Thyroid gland (tissue), 4 donors: ENCODE data around the gene CCDC51.

Experiments
- CTCF ChIP-seq, 6 experiments: fragments of 200-600 bp in 3 of 6; fragments of 450-650 bp in 3 of 6; sonication (generic) in 3 of 6; IDR thresholded peaks; one replicate each; pipeline ENCODE4 v1.5.1; 2016 to 2019; ENCODE audit warnings: antibody characterized with exemption in 6 of 6, mild to moderate bottlenecking in 2 of 6, inconsistent platforms in 1 of 6, moderate library complexity in 1 of 6
- POLR2A ChIP-seq, 2 donors: fragments of 450-650 bp; IDR thresholded peaks; one replicate each; pipeline ENCODE4 v1.6.1; 2017; ENCODE audit warnings: antibody characterized with exemption in 2 of 2, mild to moderate bottlenecking in 2 of 2, moderate library complexity in 1 of 2

- no peak for TF ChIP-seq CTCF (IDR thresholded peaks at IDR 0.05)
- no peak for TF ChIP-seq POLR2A (IDR thresholded peaks at IDR 0.05)
Observed at GRCh38 chr3:48470286-48470685, 30.4 kb upstream of the CCDC51 start.
